Sigmoid colon (tissue), 3 donors: ENCODE data around the gene VCAN.

Experiments used
- POLR2A ChIP-seq, 2 donors: fragments of 450-650 bp; IDR thresholded peaks; one replicate each; pipeline ENCODE4 v1.6.1; 2016; ENCODE audit warnings: antibody characterized with exemption in 2 of 2, mild to moderate bottlenecking in 2 of 2, moderate library complexity in 2 of 2
- TF ChIP-seq, protein P1 (sequence below), 4 experiments: fragments of 450-650 bp in 3 of 4; fragments of 200-600 bp in 1 of 4; IDR thresholded peaks; one replicate each; pipeline ENCODE4 v1.5.1; 2016 to 2019; ENCODE audit warnings: antibody characterized with exemption in 4 of 4, mild to moderate bottlenecking in 3 of 4, moderate library complexity in 2 of 4

DNA sequence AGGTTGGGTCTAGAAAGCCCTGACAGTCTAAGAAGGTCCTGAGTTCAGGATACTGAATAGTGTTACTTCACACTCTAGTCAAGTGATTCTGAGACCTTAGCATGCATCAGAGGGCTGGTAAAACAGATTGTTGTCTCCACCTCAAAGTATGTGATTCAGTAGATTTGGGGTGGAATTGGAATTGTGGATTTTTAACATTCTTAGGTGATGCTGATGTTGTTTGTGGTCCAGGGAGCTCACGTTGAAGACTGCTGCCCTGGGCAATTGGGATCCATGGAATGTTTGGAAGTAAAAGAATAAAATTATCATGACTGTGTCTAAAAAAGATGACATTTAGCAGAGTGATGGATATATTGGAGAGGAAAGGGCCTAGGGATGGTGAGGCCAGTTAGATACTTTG is 75.6 kb downstream of the VCAN start:
- no peak for TF ChIP-seq POLR2A (IDR thresholded peaks at IDR 0.05)
- TF ChIP-seq, protein P1, sequence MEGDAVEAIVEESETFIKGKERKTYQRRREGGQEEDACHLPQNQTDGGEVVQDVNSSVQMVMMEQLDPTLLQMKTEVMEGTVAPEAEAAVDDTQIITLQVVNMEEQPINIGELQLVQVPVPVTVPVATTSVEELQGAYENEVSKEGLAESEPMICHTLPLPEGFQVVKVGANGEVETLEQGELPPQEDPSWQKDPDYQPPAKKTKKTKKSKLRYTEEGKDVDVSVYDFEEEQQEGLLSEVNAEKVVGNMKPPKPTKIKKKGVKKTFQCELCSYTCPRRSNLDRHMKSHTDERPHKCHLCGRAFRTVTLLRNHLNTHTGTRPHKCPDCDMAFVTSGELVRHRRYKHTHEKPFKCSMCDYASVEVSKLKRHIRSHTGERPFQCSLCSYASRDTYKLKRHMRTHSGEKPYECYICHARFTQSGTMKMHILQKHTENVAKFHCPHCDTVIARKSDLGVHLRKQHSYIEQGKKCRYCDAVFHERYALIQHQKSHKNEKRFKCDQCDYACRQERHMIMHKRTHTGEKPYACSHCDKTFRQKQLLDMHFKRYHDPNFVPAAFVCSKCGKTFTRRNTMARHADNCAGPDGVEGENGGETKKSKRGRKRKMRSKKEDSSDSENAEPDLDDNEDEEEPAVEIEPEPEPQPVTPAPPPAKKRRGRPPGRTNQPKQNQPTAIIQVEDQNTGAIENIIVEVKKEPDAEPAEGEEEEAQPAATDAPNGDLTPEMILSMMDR (IDR thresholded peaks at IDR 0.05), result no peak
